CD1c-positive myeloid dendritic cell (primary cell): ENCODE data around the gene FNDC10.
"Not testable (repeated sequence)": the region's sequence is repeated elsewhere in the genome, so short reads cannot be mapped to it uniquely, and the experiment has no call there.

ENCODE experiments used
- DNase-seq: peaks from one replicate; pipeline ENCODE4 v3.0.0-alpha.2; 2016; ENCODE audit errors: extremely low spot score

The FNDC10 gene

DNA sequence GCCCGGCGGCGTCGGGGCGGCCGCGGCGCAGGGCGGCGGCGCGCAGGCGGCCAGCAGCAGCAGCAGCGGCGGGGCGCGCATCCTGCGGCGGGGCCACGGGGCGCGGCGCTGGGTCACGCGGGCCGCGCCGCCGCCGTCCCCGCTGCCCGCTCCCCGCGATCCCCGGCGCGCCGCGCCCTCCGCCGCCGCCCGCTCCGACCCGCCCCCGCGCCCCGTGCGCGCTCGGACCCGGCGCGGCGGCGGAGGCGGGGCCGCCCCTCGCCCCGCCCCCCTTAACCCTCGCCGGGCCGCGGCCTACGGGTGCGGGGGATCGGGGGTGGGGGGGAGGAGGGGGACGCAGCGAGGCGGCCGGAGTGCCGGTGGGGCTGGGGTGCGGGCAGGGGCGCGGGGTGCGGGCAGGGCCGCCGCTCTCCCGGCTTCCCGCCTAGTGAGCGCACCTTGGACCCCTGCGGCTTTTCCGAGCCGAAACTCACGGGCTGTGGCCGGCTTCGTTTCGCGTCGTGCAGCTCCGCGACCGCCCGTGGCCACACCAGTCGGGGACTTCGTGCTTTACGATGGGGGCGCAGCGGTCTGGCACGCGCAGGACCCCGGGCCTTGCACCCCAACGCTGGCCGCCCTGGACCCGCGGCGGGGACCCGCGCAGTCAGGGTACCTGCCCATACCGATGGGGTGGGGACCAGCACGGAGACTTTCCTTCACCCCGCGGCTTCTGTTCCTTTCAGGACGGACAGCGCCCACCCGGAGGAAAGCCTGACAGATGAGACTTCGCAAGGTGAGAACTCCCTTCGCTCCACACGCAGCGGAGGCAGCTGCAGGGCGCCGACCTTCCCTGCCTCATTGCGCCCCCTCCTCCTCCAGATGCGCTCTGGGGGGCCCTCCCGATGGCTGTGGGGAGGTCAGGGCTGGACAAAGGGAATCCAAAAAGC, at the start of gene FNDC10:
TSS of gene FNDC10 (minus strand) at position 201 of the 926 bp plus-strand sequence. CDS start at position 81, 120 bp downstream.
- DNase-seq: no peak

DNA sequence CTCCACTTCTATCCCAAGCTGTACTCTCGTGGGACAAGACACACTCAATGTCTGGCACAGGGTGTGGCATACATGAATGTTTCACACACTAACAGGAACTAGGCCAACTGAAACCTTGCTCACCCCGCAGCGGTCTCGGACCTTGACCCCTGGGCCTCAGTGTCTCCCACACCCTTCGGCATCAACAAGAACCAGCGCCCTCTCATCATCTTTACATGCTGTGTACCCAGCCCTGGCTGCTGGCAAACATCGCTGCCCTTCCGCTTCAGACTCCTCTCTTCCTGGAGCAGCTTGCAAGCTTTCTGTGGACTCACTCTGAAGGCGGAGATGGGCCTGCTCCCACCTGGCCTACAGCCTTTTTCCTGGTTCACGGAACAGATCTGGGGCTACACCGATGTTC, 48.3 kb upstream of the FNDC10 start:
- not testable (repeated sequence) for DNase-seq

DNA sequence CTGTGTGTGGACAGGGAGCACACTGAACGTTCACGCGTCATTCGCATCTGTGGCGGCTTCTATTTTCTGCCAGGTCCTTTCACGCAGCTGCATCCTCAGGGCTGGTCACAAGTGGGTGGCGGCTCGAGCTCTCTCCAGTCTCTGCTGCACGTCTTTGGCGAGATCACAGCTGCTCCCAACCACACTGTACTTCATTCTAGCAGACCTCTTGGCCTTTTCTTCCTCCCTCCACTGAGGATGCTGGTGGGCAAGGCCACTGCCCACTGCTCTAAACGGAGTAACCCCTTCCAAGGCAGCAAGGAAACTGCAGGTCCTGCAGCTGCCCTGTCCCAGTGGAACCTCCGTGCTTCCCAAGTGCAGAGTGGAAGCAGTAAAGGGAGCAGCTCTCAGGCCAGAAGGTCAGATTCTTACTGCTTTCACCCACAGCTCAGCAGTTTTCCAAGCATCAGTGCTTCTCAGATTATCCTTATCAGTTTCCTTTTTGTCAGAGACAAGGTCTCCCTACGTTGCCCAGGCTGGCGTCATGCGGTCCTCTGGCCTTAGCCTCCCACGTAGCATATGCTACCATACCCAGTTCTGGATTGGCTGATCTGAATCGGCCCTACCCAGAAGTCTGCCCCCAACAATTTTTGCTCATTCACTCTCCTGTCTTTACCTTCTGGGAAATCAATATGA, 47.8 kb upstream of the FNDC10 start:
- not testable (repeated sequence) for DNase-seq

DNA sequence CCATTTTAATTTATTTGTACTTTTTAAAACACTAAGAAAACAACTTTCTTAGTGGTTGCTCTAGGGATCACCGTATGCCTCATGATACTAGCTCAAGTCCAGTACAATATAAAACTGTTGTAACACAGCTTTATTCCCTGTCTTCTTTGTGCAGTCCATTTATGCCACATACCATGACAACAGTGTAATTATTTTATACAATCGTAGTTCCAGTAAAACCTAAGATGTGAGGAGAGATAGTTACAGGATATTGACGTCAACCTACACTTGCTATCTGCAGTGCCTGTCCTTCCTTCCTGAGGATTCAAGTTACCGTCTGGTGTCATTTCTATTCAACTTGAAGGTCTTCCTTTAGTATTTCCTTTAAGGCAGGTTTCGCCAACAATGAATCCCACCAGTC, 46.4 kb upstream of the FNDC10 start:
- DNase-seq: not testable (repeated sequence)

DNA sequence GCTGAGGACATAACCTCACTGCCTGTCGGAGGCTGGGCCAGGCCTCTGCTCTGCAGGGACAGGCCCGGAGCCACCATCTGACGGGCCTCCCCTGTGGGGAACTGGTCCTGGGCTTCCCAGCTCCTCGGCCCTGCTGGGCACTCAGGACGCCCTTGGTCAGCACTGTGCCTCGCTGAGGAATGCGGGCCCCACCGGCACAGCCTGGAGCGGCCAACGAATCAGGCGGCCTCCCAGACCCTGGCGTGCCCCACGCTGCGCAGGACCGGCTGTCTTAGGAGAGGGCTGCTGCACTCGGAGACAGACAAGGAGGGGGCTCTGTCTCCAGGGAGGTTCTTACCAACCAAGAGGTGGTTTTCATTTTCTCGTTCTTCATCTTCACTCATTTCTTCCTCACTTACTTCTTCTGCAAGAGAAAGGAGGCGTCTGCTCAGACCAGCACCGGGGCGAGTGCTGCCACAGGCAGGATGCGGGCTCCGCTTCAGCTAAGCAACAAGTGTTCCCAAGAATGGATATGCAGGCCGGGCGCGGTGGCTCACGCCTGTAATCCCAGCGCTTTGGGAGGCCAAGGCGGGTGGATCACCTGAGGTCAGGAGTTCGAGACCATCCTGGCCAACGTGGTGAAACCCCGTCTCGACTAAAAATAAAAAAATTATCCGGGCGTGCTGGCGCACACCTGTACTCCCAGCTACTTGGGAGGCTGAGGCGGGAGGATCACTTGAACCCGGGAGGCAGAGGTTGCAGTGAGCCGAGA, 41.0 kb upstream of the FNDC10 start:
- not testable (repeated sequence) for DNase-seq

DNA sequence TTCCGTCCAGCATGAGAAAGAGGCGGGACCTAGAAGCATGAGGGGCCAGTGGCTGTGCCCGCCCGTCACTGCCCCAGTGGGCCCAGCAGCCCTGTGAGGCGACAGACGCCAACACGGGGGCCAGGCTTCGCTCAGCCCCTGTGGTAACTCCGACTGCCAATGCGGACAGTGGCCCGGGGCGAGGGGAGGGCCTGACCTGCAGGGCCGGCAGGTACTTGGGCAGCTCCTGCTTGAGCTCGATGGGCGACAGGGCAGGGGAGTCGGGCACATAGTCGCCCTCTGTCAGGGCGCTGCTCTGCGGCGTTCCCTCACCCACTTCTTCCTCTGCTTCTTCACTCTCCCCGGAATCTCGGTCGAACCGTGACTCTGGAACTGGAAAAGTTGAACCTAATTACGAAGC, 40.1 kb upstream of the FNDC10 start:
- DNase-seq: not testable (repeated sequence)

DNA sequence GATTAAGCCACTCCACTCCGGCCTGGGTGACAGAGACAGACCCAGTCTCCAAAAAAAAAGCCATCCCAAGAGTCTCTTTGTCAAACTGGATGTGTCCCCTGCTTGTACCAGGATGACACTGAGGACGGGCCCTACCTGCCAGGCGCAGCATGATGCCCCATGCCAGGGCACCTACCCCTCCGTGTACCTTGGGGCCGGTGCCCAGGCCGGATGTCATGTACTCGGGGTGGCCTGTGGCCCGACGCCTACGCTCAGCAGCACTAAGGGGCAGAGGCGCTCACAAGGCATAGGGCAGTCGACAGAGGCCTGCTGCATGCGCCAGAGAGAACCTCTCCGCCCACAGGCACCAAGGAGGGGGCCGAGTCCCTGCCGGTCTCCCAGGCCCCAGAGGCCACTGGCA, 39.4 kb upstream of the FNDC10 start:
- not testable (repeated sequence) for DNase-seq

DNA sequence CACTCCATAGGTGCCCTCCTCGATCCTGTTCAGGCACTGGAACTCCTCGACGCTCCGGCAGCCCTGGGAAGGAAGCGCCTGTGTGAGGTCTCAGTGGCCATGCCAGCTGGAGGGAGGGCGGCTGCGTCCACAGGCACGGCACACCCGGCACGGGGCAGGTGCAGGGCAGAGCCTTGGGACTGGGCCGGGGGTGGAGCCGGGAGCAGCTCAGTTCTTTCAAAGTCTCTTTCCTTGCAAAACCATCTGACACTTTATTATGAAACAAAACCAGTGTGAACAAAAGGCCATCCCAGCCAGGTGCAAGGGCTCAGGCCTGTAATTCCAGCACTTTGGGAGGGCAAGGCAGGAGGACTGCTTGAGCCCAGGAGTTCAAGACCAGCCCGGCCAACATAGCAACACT, 38.6 kb upstream of the FNDC10 start:
- DNase-seq: not testable (repeated sequence)

DNA sequence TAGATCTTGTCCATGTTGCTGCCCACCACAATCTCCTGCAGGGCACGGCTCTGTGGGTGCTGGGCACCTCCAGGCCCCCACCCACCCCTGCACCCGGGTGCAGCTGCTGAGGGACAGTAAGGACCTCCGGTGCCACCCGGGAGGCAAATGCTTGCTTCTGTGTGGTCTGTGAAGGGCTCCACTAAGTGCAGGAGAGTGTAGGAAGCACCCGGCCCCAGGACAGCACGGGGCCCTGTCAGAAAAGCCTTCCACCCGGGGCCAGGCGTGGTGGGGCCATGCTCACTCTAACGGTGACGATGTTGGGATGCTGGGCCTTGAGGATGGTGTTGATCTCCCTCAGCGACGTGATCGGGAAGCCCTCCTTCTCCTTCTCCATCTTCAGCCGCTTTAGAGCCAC, 37.5 kb upstream of the FNDC10 start:
- not testable (repeated sequence) for DNase-seq

DNA sequence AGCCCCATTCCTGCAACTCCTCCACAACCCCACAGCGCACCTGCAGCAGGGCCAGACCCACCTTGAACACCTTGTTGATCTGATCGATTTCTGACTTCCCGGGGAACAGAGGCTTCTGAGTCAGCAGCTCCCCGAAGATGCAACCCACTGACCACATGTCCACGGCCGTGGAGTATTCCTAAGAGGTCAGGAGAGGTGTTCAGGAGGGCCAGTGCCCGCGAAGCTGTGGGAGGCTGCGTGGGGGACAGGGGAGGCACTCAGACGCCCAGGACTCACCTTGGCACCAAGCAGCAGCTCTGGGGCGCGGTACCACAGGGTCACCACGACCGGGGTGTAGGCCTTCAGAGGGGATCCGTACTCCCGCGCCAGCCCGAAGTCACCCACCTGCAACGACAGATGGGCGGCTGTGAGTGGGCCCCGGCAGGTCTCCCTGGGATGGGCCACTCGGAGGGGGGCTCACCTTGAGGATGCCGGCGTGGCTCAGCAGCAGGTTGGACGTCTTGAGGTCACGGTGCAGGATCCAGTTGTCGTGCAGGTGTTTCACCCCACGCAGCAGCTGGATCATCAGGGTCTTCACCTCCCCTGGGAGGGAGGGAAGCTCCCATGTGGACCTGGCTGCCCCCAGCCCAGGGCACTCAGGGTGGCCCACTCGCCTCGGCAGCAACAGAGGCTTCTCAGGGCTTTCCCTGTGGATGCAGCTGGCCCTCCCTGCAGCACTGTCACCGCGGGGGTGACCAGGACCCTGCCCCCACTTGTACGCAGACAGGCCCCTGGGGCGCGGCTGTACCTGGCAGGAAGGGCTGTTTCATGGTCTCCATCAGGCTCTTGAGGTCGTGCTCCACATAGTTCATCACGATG, 36.9 kb upstream of the FNDC10 start:
- not testable (repeated sequence) for DNase-seq

DNA sequence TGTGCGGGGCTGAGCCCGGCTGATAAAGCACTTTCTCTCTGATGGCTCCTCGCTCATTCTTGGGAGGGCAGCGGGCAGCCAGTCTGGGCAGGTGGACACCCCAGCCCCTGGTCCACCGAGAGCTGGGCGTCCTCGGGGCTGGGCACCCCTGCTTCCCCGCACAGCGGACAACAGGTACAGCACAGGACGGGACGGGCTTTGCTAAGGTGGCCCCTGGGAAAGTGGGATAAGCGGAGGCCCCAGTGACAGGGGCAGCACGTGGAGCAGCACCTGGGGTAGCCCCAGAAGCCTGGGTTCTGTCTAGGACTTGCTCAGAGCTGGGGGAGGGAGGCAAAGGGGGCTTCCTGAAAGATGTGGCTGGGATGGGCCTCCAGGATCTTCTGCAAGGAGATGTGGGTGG, 34.7 kb upstream of the FNDC10 start:
- not testable (repeated sequence) for DNase-seq

DNA sequence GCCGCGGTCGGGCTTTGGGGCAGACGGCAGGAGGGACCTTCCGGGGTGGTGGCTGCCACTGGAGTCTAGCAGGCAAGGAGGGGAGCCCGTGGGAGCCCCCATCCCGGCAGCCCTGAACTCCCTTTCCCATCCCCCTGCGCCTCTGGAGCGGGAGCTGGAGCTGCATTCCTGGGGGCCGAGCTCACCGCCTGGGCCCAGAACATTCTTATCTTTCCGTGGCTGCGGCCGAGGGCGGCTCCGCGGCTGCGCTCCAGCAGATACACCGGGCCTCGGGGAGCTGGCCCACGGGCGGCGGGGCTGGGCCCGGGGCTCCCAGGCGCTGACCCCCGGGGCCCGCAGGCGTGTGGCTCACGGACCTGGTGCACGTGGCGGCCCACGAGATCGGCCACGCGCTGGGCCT, 33.5 kb upstream of the FNDC10 start:
- DNase-seq: not testable (repeated sequence)

DNA sequence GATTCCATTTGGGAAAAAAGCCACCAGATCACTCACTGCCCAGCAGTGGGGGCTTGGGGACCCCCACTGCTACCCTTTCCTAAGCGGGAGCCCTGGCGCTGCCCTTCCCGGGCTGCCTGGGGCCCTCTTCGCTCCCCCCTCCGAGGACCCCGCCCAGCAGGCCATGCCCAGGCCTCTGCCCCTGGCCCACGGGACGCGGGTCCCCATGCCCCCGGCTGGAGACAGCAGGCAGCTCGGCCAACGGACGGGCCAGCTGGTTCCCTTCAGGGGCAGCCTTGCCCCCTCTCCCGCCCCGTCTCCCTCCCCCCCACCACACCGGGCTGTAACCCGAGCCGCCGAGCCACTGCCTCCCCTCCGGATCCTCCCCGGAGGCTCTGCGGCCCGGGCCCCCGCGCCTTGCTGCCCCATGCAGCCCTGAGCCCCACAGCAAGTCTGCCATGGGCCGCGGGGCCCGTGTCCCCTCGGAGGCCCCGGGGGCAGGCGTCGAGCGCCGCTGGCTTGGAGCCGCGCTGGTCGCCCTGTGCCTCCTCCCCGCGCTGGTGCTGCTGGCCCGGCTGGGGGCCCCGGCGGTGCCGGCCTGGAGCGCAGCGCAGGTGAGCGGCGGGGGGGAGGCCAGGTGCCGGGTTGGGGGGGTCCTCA, 32.0 kb upstream of the FNDC10 start, which contains the start of gene MMP23B:
TSS of gene MMP23B (plus strand) at position 392 of the 639 bp plus-strand sequence. CDS start at position 438, 46 bp downstream.
- DNase-seq: no peak

DNA sequence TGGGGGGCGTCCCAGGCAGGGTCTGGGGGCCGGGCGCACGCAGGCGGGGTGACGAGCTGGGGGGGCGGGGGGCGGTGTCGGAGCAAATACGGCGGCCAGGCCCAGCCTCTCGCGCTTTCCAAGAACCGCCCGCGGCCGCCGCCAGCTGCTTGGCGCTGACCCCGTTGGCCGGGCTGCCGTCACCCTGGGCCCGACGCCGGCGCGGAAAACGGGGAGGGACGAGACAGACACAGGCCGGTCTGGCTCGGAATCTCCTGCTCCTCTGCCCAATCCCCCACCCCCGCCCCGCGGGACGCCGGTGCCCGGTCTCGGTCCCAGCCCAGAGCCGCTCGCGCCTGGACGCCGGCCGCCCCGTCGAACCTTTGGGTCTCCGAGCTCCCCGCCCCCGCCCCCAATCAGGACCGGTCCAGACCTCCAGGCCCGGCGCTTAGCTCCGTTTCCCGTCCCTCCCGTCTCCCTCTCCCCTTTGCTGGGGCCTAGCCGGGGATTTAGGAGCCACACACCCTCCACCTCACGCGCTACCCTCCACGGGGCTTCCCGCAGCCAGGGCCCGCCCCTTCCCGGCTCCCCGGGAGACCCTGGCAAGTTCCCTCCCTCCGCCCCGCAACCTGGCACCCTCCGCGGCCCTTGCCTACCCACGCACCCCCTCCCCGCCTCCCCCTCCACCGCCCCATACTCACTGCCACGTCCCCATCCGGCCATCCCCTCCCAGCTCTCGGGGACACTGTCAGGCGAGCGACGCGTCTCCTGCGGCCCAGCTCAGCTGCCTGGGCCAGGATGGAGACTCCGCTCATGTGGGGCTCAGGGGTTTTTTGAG, 31.2 kb upstream of the FNDC10 start:
- DNase-seq: no peak

DNA sequence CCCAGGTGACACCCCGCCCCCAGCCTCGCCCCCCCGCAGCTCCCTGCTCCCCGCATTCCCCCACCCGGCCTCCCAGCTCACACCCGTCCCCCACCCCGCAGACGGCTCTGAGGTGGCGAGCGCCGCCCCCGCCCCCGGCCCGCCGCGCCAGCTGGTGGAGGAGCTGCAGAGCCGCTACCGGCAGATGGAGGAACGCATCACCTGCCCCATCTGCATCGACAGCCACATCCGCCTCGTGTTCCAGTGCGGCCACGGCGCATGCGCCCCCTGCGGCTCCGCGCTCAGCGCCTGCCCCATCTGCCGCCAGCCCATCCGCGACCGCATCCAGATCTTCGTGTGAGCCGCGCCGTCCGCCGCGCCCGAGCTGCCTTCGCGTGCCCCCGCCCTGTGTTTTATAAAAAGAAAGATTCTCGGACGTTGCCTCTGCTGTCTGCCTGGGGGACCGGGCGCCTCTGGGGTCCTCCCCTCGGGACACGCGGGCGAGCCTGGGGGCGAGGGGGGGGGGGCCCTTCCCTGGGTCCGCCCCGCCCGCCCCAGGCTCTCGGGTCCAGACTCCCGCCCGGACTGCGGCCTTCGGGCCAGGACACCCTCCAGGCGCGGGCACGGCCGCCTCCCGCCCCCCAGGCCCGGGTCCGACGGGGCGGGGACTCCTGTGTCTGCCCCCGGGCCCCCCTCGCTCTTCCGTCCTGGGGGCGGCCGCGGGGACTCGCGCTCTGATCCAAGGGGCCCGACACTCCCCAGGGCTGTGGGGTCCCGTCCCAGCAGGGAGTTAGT, 30.4 kb upstream of the FNDC10 start:
- DNase-seq: peak; percentile 89

DNA sequence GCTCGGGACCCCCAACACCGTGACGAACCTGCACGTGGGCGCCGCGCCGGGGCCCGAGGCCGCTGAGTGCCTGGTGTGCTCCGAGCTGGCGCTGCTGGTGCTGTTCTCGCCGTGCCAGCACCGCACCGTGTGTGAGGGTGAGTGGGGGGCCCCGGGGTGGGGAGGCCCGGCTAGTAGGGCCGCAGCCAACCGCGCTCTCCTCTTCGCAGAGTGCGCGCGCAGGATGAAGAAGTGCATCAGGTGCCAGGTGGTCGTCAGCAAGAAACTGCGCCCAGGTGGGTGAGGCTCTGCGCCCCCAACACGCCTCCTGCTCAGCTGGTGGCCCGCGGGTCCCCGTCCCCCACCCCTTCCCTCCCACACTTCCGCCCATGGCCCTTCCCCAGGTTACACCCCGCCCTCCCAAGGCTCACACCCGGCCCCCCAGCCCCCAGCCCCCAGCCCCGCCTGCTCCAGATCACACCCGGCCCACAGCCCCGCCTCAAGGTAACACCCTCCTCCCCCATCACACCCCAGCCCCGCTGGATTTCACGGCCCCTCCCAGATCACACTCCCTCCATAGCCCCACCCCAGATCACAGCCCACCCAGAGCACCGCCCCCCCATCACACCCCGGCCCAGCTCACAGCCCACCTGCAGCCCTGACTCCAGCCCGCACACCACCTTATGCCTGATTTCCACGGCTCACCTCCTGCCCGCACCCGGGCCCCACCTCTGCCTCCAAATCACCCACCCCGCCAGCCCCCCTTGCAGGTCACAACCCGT, 29.7 kb upstream of the FNDC10 start:
- DNase-seq: peak; percentile 50

DNA sequence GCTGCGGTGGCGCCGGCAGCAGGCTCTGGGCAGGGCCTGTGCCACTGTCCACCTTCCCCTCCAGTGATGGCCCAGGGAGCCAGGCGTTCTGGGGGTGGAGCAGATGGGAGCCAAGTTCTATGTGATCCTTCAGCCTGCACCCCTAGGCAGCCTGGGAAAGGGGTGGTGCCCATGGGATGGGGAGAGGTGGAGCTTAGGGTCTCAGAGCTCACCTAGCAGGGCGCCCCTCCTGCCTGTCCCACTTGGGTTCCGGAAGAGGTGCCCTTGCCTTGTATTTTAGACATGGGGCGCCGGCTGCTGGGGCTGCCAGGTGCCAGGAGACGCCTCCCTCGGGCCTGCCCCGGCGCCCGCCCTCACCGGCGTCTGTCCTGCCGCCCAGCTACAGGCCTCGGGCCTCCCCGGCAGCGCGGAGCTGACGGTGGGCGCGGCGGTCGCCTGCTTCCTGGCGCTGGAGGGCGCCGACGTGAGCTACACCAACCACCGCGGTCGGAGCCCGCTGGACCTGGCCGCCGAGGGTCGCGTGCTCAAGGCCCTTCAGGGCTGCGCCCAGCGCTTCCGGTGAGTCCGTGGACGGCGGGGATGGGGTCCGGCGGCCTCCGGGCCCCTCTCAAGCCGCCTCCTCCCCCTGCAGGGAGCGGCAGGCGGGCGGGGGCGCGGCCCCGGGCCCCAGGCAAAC, 29.0 kb upstream of the FNDC10 start:
- no peak for DNase-seq
